Activated T-helper 17 cell treated with anti-CD3 and anti-CD28 coated beads, Interleukin-2, amount 50 U/mL, for 72 hours (primary cell): ENCODE data around the gene TMEM31. TPM values are rescaled to one million over a fixed set of nuclear protein-coding genes. Genes with fewer than 3 reads are reported as not detected.

ENCODE experiments used
- ATAC-seq: fragments of 150-1000 bp; cut with Tn5 transposase; replicated peaks from 2 replicates; pipeline ENCODE4 v1.10.0; 2021; ENCODE audit warnings: mild to moderate bottlenecking, moderate library complexity
- H3K27ac Mint-ChIP-seq: one replicate; pipeline ENCODE4 v1.8.0; 2022; ENCODE audit warnings: mixed read lengths
- H3K27me3 Mint-ChIP-seq: one replicate; pipeline ENCODE4 v1.8.0; 2022; ENCODE audit warnings: mixed read lengths
- H3K36me3 Mint-ChIP-seq: one replicate; pipeline ENCODE4 v1.8.0; 2022; ENCODE audit warnings: low read depth, mild to moderate bottlenecking, mixed read lengths
- H3K4me1 Mint-ChIP-seq: one replicate; pipeline ENCODE4 v1.8.0; 2022; ENCODE audit warnings: mixed read lengths
- H3K4me3 Mint-ChIP-seq: one replicate; pipeline ENCODE4 v1.8.0; 2022; ENCODE audit warnings: mild to moderate bottlenecking, mixed read lengths
- H3K9me3 Mint-ChIP-seq: one replicate; pipeline ENCODE4 v1.8.0; 2022; ENCODE audit warnings: mixed read lengths
- total RNA-seq, 2 donors: library from RNA; stranded (reverse); gene quantifications; one replicate each; pipeline ENCODE4 v1.2.3, GENCODE V29; 2022

TMEM31 gene
- total RNA-seq, 2 donors from 2014 or later, result not detected

DNA sequence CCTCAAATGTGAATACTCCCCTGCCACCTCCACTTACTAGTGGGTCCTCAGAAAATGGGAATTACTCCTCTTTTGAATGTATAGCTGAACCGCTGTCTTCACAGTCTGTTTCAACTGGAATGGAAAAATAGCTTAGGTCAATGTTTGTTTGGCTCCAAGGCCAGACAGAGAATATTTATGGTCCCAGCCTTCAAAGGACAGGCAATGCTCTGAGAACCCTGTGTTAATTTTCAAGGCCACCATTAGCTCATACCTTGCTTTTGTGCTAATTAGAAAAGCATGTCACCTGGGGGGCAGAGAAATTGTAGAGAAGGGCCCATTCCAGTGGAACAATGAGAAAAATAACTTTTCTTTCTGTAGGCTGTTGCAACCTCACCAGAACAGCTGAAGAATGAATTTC is 19.6 kb upstream of the TMEM31 start:
- H3K4me1 Mint-ChIP-seq, result no peaks in the 10 kb centered on the region
- H3K36me3 Mint-ChIP-seq, result no peaks in the 10 kb centered on the region
- ATAC-seq, result no peak
- no peaks in the 10 kb centered on the region for H3K9me3 Mint-ChIP-seq
- no peak overlapping the region for H3K4me3 Mint-ChIP-seq
- no peak overlapping the region for H3K27ac Mint-ChIP-seq
- H3K27me3 Mint-ChIP-seq, result no peaks in the 10 kb centered on the region

DNA sequence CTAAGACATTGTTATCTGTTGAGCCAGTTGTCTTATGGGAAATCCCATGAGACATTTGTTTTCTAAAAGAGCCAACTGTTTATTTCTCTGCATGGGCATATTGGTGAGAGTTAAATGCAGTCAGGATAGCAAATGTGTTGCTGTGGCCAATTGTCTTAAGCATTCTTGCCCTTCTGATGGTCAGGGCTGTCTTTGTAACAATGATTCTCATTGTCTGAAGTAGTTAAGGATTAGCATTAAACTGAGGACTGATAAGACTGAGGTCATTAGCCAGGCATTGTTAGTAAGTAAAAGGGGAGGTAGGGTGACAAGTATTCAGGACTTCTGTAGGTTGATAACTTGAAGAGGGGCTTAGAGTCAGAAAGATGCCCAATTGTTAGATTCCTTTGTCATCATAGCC is 13.0 kb upstream of the TMEM31 start:
- no peak overlapping the region for H3K27ac Mint-ChIP-seq
- no peaks in the 10 kb centered on the region for H3K4me1 Mint-ChIP-seq
- H3K4me3 Mint-ChIP-seq, result no peak overlapping the region
- H3K9me3 Mint-ChIP-seq, result no peaks in the 10 kb centered on the region
- peaks cover 5% of the 10 kb centered on the region for H3K27me3 Mint-ChIP-seq
- ATAC-seq, result no peak
- no peaks in the 10 kb centered on the region for H3K36me3 Mint-ChIP-seq

DNA sequence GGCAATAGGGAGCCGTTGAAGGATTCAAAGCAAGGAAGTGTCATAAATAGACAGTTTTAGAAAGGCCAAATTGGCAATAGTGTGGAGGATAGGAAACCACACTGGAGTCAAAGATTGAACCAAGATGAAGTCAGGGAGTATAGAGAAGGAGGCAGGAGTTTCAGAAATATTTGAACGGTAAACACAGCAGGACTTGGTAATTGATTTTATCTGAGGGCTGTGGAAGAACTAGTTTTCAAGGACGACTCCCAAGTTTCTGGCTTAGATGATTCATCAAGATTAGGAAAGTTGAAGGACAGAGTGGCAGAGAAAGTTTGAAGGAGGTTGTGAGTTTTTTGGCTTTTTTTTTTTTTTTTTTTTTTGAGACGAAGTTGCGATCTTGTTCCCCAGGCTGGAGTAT is 11.5 kb upstream of the TMEM31 start:
- Mint-ChIP-seq H3K36me3 (no peaks in the 10 kb centered on the region), H3K27me3 (peaks cover 5% of the 10 kb centered on the region), H3K4me3 (no peak overlapping the region), H3K27ac (no peak overlapping the region), H3K4me1 (no peaks in the 10 kb centered on the region), H3K9me3 (no peaks in the 10 kb centered on the region)
- ATAC-seq, result no peak

DNA sequence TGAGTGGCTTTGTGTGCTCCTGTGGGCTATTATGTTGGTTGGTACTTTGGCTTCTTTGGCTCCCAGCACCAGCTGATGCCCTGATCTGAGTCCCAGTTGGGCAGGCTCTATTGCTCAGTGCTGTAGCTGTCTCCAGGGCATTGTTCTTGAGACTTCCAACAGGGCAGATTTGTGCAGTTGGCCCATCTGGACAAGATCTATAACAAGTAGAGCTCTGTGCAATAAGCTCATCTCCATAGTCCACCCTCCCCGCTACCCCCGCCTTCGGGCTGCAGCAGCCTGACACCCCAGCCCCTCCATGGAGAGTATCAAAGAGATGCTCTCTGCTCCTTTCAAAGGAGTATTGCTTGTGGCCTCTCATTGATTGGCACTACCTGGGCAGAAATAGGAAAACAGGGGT is 5.8 kb upstream of the TMEM31 start:
- H3K36me3 Mint-ChIP-seq, result no peaks in the 10 kb centered on the region
- H3K4me3 Mint-ChIP-seq, result no peak overlapping the region
- H3K27ac Mint-ChIP-seq, result no peak overlapping the region
- H3K27me3 Mint-ChIP-seq, result no peaks in the 10 kb centered on the region
- no peaks in the 10 kb centered on the region for H3K4me1 Mint-ChIP-seq
- no peak for ATAC-seq
- H3K9me3 Mint-ChIP-seq, result no peaks in the 10 kb centered on the region

DNA sequence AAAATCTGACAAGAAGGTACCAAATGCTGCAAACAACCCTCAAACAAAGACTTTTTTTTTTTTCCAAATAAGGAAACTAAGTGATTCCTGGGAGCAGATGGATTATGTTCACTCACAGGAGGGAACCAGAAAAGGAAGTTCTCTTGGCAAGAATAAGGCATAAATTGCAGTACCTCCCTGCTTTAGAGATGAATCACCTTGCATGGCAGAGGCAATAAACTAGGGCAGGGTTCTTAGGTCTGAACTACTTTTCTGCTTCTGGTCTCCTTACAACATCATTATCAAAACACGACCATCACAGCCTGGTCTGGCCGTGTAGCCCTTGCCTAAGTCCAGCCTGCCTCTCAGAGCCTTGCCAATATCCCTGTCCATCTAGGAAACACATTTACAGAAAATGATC is 6.3 kb downstream of the TMEM31 start:
- Mint-ChIP-seq H3K4me3 (no peak overlapping the region), H3K36me3 (no peaks in the 10 kb centered on the region), H3K27me3 (peaks cover 4% of the 10 kb centered on the region), H3K27ac (no peak overlapping the region), H3K9me3 (no peaks in the 10 kb centered on the region), H3K4me1 (no peaks in the 10 kb centered on the region)
- no peak for ATAC-seq

DNA sequence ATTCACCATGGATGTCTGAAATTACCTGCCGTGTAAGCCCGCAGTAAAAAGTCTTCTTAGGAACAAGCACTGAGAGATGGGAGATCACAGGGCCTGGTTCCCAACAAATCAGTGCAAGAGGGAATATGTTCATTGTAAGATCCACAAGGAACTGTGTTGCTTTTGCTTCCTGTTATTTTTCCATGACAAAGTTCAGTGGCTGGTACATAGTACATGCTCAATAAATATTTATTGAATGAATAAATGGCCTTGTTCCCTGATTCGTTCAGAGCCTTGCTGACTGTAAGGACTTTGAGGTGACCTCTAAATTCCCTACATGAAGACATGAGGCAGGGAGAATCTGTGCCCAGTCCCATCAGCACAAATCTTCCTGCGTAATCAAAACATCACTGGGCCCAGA is 7.4 kb downstream of the TMEM31 start:
- peaks cover 4% of the 10 kb centered on the region for H3K27me3 Mint-ChIP-seq

DNA sequence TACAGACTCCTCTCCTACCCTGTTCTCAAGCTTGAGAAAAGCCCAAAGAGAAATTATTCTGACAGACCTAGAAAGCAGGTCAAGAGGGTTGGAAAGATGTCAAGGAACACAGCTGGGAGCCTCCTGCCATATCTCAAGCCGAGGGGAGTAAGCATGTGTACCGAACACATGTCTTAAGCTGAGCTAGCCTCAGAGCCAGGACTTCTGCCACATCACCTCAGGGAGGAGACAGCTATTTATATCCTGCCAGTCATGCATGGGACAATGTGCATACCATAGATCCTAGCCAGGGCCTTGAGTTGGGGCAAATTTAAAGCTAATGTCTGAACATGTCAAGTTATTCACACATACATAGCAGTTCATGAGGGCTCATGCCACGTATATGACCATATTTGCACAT is 11.8 kb downstream of the TMEM31 start:
- Mint-ChIP-seq H3K27me3 (no peaks in the 10 kb centered on the region), H3K36me3 (no peaks in the 10 kb centered on the region), H3K4me1 (no peaks in the 10 kb centered on the region), H3K27ac (no peak overlapping the region), H3K9me3 (no peaks in the 10 kb centered on the region), H3K4me3 (no peak overlapping the region)
- no peak for ATAC-seq

More for the DNA sequence above, 7.4 kb downstream of the TMEM31 start:
- no peaks in the 10 kb centered on the region for H3K36me3 Mint-ChIP-seq
- no peak for ATAC-seq
- H3K4me3 Mint-ChIP-seq, result no peak overlapping the region
- no peak overlapping the region for H3K27ac Mint-ChIP-seq
- H3K4me1 Mint-ChIP-seq, result no peaks in the 10 kb centered on the region
- H3K9me3 Mint-ChIP-seq, result no peaks in the 10 kb centered on the region

DNA sequence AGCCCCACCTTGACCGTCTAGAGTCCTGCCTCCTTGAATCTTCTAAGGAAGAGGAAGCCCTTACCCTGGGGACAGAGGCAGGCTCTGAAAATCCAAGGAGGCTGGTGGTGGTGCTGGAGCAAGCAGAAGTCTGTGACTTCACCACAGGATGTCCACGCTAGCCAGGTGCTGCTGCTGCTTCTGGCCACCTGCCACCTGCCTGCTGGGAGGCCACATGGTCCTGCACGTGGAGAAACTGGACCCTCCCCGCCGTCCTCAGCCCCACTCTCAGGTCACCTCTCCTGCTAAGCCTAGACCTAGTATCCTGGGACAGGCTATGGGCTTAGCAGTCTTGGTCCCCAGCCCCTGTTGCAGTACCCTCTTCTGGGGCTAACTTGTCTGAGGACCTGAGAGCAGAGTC is 15.8 kb downstream of the TMEM31 start:
- Mint-ChIP-seq H3K36me3 (no peaks in the 10 kb centered on the region), H3K4me3 (no peak overlapping the region), H3K4me1 (no peaks in the 10 kb centered on the region), H3K27me3 (peaks cover 4% of the 10 kb centered on the region), H3K9me3 (no peaks in the 10 kb centered on the region), H3K27ac (no peak overlapping the region)
- no peak for ATAC-seq

DNA sequence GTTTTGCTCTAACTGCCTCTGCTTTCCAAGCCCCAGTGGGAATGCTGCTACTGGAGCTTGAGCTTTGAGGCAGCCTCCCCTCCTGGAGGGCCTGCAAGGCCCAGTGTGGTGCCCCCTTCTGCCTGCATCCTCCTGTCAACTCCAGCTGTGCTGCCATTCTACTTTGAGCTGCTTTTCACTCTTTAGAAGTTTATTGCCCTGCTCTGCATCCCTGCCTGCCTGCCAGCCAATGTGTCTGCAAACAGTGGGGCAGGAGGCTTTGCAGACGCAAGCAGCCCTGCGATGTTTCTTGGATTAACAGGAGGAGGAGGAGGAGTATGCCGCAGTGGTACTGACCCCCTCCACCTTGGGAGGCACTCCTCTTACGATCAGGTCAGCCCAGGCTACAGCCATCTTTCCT is 16.4 kb downstream of the TMEM31 start:
- Mint-ChIP-seq H3K9me3 (no peaks in the 10 kb centered on the region), H3K27me3 (peaks cover 4% of the 10 kb centered on the region), H3K4me1 (no peaks in the 10 kb centered on the region), H3K4me3 (no peak overlapping the region), H3K36me3 (no peaks in the 10 kb centered on the region), H3K27ac (no peak overlapping the region)
- ATAC-seq, result no peak

DNA sequence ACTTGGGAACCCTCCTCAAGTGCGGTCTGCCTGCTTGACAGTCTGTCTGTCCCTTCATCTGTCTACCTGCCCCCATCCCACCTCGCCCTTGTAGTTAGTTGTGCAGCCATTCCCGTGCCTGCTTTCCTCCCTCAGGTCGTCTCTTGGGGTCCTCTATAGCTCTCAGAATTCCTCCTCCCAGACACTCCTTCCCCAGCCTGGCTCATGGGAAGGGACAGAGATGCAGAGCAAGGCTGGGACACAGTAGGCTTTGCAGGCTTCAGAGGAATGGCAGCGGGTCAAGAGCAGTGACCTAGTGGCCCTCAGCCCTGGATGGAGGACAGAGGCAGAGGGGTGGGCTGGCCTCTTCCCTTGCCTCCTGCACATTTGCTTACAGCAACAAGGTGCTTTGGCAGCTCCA is 18.3 kb downstream of the TMEM31 start:
- Mint-ChIP-seq H3K27ac (no peak overlapping the region), H3K36me3 (no peaks in the 10 kb centered on the region), H3K4me1 (no peaks in the 10 kb centered on the region), H3K4me3 (no peak overlapping the region), H3K27me3 (peaks cover 4% of the 10 kb centered on the region), H3K9me3 (no peaks in the 10 kb centered on the region)
- ATAC-seq, result no peak

DNA sequence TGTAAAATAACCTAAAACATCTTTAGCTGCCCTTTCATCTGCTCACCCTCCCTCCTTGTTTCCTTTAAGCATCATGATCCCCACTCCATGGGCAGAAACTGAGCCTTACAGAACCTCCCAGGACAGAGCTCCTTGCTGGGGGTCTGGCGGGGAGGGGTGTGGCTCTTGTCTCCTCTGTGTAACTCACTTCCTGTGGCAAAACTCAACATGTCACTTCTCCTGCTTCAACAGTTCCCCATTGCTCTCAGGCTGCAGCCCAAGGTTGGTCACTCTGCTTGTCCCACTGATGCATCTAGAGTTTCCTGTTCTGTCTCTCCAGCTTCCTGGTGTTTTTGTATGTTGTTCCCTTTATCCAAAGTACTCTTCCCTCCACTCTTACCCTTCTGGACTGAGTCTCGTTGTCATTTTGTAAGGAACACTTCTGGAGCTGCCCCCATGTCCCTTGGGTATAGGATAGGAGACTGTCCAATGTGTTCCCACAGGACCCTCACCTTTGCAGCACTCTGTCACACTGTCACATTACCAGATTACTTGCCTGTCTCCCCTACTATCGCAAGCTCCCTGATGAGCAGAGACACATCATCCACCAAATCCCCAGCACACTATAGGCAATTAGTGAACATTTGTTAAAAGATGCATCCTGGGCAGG is 19.6 kb downstream of the TMEM31 start:
- no peak overlapping the region for H3K27ac Mint-ChIP-seq
- ATAC-seq, result no peak
- H3K27me3 Mint-ChIP-seq, result peaks cover 4% of the 10 kb centered on the region
- no peak overlapping the region for H3K4me3 Mint-ChIP-seq
- no peaks in the 10 kb centered on the region for H3K36me3 Mint-ChIP-seq
- H3K4me1 Mint-ChIP-seq, result no peaks in the 10 kb centered on the region
- no peaks in the 10 kb centered on the region for H3K9me3 Mint-ChIP-seq

DNA sequence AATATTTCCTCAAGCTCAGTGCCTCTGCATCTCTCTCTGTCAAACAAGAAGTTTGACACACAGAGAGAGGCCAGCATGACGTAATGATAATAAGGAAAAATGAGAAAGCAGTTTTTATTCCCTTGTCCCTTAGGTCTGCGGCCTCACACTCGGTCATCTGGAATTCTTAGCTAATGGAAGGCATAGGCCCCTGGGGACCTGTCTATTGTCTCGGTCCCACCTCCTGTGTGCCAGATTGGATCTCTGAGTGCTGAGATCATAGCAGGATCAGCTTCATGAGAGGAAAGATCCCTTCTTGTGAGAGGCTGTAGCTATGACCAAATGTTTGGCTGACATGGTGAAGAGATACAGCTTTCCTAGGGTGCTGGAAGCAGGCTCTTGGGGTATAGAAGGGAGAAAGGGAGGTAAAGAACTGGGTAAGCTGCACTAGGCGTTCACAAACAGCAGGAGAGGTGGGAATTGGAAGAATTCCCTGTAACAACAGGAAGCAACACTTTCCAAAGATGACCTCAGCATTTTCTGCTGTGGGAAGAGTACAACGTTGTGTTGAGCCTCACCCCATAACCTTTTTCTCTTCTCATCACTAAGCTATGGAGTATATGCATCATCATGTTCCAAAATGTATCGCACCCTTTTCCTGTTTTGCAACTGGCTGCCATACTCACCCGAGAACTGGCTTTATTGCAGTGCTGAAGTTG is 20.2 kb downstream of the TMEM31 start:
- no peaks in the 10 kb centered on the region for H3K36me3 Mint-ChIP-seq
- peaks cover 4% of the 10 kb centered on the region for H3K27me3 Mint-ChIP-seq
- H3K4me3 Mint-ChIP-seq, result no peak overlapping the region
- H3K27ac Mint-ChIP-seq, result no peak overlapping the region
- ATAC-seq, result no peak
- no peaks in the 10 kb centered on the region for H3K9me3 Mint-ChIP-seq
- no peaks in the 10 kb centered on the region for H3K4me1 Mint-ChIP-seq

DNA sequence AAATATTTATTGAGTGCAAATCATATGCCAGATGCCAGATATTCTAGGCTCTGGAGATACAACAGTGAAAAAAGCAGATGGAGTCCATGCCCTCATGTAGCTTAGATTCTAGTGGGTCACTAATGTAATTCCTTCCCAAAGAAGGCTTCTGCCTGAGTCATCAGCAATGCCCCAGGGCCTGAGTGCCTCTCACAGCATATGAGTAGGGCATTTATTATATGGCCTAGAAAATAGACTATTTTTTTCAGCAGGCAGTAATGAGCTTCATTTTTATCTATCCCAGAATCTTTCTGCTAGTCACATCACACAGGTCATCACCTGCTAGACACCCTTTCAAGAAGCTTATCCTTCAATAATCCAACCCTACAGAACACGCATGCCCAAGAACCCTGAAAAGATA is 22.3 kb downstream of the TMEM31 start:
- no peak for ATAC-seq
- Mint-ChIP-seq H3K4me1 (no peaks in the 10 kb centered on the region), H3K9me3 (no peaks in the 10 kb centered on the region), H3K4me3 (no peak overlapping the region), H3K27ac (no peak overlapping the region), H3K27me3 (peaks cover 4% of the 10 kb centered on the region), H3K36me3 (no peaks in the 10 kb centered on the region)

DNA sequence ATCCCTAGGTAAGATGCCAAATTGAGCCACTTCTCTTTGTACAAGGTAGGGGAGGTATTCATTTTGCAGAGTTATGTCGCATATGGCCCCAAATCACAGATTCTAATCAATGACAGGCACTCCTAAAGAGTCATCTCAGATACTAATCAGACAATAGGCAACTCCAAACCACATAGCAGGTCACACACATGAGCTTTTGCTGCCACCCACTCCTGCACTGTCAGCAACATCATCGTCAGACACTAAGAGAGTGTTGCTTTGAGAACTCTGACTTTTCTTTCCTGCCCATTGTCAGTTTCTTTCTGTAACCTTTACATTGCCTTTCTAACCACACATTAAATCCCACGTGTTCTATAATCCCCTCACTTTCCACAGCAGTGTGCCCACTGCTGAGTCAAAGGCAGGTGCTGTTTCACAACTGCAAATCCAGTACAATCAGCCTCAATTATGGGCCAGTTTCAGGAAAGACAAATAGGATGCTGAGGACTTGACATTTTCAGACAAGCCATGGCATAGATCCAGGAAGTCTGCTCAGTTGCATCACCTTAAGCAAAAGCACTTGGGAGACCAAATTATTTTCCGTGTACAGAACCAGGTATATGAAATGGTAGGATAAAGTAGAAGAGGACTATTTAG is 23.5 kb downstream of the TMEM31 start:
- no peak overlapping the region for H3K4me3 Mint-ChIP-seq
- peaks cover 4% of the 10 kb centered on the region for H3K27me3 Mint-ChIP-seq
- H3K36me3 Mint-ChIP-seq, result no peaks in the 10 kb centered on the region
- H3K4me1 Mint-ChIP-seq, result no peaks in the 10 kb centered on the region
- ATAC-seq, result peak; percentile 62
- H3K9me3 Mint-ChIP-seq, result no peaks in the 10 kb centered on the region
- H3K27ac Mint-ChIP-seq, result no peak overlapping the region

DNA sequence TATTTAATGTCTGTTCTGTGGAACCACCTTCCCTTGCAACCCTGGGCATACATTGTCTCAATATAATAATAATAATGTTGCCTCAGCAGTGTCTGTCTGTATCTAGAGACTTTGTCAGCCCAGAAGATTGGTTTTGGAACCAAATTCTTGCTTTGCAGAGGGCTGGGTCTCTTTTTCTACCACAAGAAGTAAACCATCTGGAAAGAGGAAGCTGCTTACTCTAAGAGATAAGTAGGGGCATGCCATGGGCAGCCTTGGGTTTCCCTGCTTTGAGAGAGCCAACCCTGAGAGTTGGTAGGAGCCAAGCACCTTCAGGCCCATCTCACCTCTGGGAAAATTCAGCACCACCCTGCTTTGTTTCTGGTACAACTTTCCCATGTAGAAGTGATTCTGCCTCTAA is 27.0 kb downstream of the TMEM31 start:
- H3K27ac Mint-ChIP-seq, result no peak overlapping the region
- no peaks in the 10 kb centered on the region for H3K27me3 Mint-ChIP-seq
- no peak overlapping the region for H3K4me3 Mint-ChIP-seq
- no peaks in the 10 kb centered on the region for H3K4me1 Mint-ChIP-seq
- no peaks in the 10 kb centered on the region for H3K9me3 Mint-ChIP-seq
- no peaks in the 10 kb centered on the region for H3K36me3 Mint-ChIP-seq
- no peak for ATAC-seq
